ENCODE data around the gene CDH4.

CDH4 gene

GRCh38 chr20:61597996-61598395 is 345.9 kb downstream of the CDH4 start:
- Mint-ChIP-seq H3K36me3 (no peaks in the 10 kb centered on the region), H3K4me1 (no peaks in the 10 kb centered on the region), H3K27me3 (no peaks in the 10 kb centered on the region), H3K4me3 (no peak overlapping the region), H3K27ac (no peak overlapping the region), H3K9me3 (peaks cover 5% of the 10 kb centered on the region)

DNA sequence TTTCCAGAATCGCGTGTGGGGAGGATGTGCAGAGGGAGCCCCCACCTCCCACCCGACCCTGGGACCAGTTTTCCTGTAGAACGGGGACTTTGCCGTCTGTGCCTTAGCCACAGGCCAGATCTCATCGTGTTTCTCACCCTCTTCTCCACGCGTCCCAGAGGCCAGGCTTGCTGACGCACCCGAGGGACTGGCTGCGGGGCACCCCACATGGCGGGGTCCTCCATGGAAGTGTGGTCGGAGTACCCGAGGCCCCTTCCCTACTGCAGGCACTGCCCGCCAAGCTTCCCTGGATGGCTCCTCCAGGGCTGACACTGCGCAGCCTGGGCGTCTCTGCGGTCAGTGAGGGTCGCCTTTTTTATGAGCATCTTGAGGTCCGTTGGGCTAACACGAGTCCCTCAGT is 346.5 kb downstream of the CDH4 start:
- H3K9me3 Mint-ChIP-seq: peaks cover 5% of the 10 kb centered on the region
- H3K4me1 Mint-ChIP-seq: no peaks in the 10 kb centered on the region

DNA sequence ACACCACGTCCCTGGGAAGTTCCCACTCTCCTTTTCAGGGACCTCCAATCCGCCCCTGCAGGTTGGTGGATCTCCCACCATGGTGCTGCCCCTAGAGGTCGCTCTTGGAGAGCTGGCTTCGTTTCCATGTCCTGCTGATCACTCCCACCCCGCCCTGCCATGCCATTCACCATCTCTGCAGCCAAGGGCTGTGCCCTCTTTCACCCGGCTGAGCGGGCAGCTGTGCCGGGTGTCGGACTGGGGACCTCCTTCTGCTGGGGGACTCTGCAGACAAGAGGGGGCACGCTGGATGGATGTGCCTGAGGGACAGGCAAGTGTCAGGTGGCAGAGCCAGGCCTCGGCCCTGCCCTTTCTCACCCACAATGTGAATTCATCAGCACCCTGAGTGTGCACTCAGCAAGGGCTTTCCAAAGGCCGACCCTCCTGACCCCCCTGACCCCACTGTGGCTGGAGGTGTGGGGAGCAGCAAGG is 347.0 kb downstream of the CDH4 start:
- H3K36me3 Mint-ChIP-seq: no peaks in the 10 kb centered on the region
- no peak overlapping the region for H3K4me3 Mint-ChIP-seq
- H3K4me1 Mint-ChIP-seq: no peaks in the 10 kb centered on the region
- peaks cover 5% of the 10 kb centered on the region for H3K9me3 Mint-ChIP-seq
- no peak overlapping the region for H3K27ac Mint-ChIP-seq
- no peaks in the 10 kb centered on the region for H3K27me3 Mint-ChIP-seq

More for the DNA sequence above, 346.5 kb downstream of the CDH4 start:
- no peaks in the 10 kb centered on the region for H3K27me3 Mint-ChIP-seq
- no peaks in the 10 kb centered on the region for H3K36me3 Mint-ChIP-seq
- H3K4me3 Mint-ChIP-seq: no peak overlapping the region
- H3K27ac Mint-ChIP-seq: no peak overlapping the region

- Mint-ChIP-seq H3K4me1 (no peaks in the 10 kb centered on the region), H3K36me3 (no peaks in the 10 kb centered on the region), H3K27ac (no peak overlapping the region), H3K4me3 (no peak overlapping the region), H3K27me3 (no peaks in the 10 kb centered on the region), H3K9me3 (peaks cover 5% of the 10 kb centered on the region)
Measured at GRCh38 chr20:61599541-61599992, 347.5 kb downstream of the CDH4 start.

- Mint-ChIP-seq H3K27me3 (no peaks in the 10 kb centered on the region), H3K4me3 (no peak overlapping the region), H3K27ac (no peak overlapping the region), H3K36me3 (no peaks in the 10 kb centered on the region), H3K9me3 (peaks cover 5% of the 10 kb centered on the region), H3K4me1 (no peaks in the 10 kb centered on the region)
Measured at GRCh38 chr20:61600016-61600415, 348.0 kb downstream of the CDH4 start.

GRCh38 chr20:61601361-61601760 is 349.3 kb downstream of the CDH4 start:
- no peaks in the 10 kb centered on the region for H3K36me3 Mint-ChIP-seq
- no peaks in the 10 kb centered on the region for H3K27me3 Mint-ChIP-seq
- no peak overlapping the region for H3K4me3 Mint-ChIP-seq
- H3K27ac Mint-ChIP-seq: no peak overlapping the region
- H3K9me3 Mint-ChIP-seq: peaks cover 5% of the 10 kb centered on the region
- H3K4me1 Mint-ChIP-seq: no peaks in the 10 kb centered on the region

GRCh38 chr20:61601853-61602252 is 349.8 kb downstream of the CDH4 start:
- peaks cover 2% of the 10 kb centered on the region for H3K9me3 Mint-ChIP-seq
- H3K4me1 Mint-ChIP-seq: no peaks in the 10 kb centered on the region
- no peak overlapping the region for H3K4me3 Mint-ChIP-seq
- no peaks in the 10 kb centered on the region for H3K36me3 Mint-ChIP-seq
- no peak overlapping the region for H3K27ac Mint-ChIP-seq
- H3K27me3 Mint-ChIP-seq: no peaks in the 10 kb centered on the region

- Mint-ChIP-seq H3K4me3 (no peak overlapping the region), H3K4me1 (no peaks in the 10 kb centered on the region), H3K27me3 (no peaks in the 10 kb centered on the region), H3K27ac (no peak overlapping the region), H3K36me3 (no peaks in the 10 kb centered on the region), H3K9me3 (no peaks in the 10 kb centered on the region)
Measured at GRCh38 chr20:61603715-61604114, 351.7 kb downstream of the CDH4 start.

DNA sequence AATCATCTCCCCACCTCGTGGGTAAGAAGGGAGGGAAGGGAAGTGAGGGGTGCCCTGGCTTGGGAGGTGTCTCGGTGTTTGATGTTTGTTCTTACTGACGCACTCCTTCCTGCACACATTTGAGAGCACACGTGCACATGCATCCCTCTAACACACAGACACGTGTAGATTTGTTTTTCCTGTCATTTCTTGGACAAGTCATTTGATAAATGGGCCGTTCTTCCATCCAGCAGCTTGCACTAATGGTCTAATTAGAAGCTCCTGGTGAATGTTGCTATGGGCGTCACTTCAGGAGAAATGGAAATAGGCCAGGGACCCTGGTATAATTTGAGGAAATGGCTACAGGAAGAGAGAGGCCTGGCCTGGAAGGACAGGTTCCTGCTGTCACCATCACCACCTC is 352.5 kb downstream of the CDH4 start:
- H3K27me3 Mint-ChIP-seq: no peaks in the 10 kb centered on the region
- no peak overlapping the region for H3K27ac Mint-ChIP-seq
- no peak overlapping the region for H3K4me3 Mint-ChIP-seq
- H3K4me1 Mint-ChIP-seq: no peaks in the 10 kb centered on the region
- H3K9me3 Mint-ChIP-seq: no peaks in the 10 kb centered on the region
- no peaks in the 10 kb centered on the region for H3K36me3 Mint-ChIP-seq

GRCh38 chr20:61605283-61605682 is 353.2 kb downstream of the CDH4 start:
- no peaks in the 10 kb centered on the region for H3K4me1 Mint-ChIP-seq
- H3K9me3 Mint-ChIP-seq: no peaks in the 10 kb centered on the region

GRCh38 chr20:61605862-61606557 is 353.9 kb downstream of the CDH4 start:
- Mint-ChIP-seq H3K4me3 (no peak overlapping the region), H3K27ac (no peak overlapping the region), H3K9me3 (no peaks in the 10 kb centered on the region), H3K27me3 (no peaks in the 10 kb centered on the region), H3K4me1 (no peaks in the 10 kb centered on the region), H3K36me3 (no peaks in the 10 kb centered on the region)

More at GRCh38 chr20:61605283-61605682, 353.2 kb downstream of the CDH4 start:
- no peak overlapping the region for H3K4me3 Mint-ChIP-seq
- H3K27me3 Mint-ChIP-seq: no peaks in the 10 kb centered on the region
- no peaks in the 10 kb centered on the region for H3K36me3 Mint-ChIP-seq
- H3K27ac Mint-ChIP-seq: no peak overlapping the region

- Mint-ChIP-seq H3K27ac (no peak overlapping the region), H3K4me1 (no peaks in the 10 kb centered on the region), H3K4me3 (no peak overlapping the region), H3K27me3 (no peaks in the 10 kb centered on the region), H3K36me3 (no peaks in the 10 kb centered on the region), H3K9me3 (no peaks in the 10 kb centered on the region)
Measured at GRCh38 chr20:61608275-61609085, 356.4 kb downstream of the CDH4 start.

DNA sequence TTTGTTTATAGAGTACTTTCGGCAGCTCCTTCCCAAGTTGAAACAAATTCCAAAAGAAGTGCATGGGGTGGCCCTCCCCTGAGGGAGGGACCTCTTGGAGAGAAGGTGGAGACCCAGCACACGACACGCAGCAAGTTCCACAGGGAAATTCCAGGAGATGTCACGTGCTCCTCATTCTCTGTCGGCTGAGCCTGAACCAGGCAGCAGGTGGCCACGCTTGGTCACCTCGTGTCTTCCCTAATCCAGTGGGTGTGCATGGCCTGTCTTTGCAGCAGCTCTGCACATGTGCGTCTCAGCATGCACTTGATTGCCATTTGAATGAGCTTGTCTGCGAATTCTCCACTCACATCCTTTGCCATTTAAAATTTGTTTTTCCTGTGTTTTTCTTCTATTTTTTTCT is 357.4 kb downstream of the CDH4 start:
- no peaks in the 10 kb centered on the region for H3K4me1 Mint-ChIP-seq
- no peaks in the 10 kb centered on the region for H3K36me3 Mint-ChIP-seq
- H3K4me3 Mint-ChIP-seq: no peak overlapping the region
- H3K9me3 Mint-ChIP-seq: no peaks in the 10 kb centered on the region
- no peaks in the 10 kb centered on the region for H3K27me3 Mint-ChIP-seq
- H3K27ac Mint-ChIP-seq: no peak overlapping the region

- no peaks in the 10 kb centered on the region for H3K36me3 Mint-ChIP-seq
- H3K4me1 Mint-ChIP-seq: no peaks in the 10 kb centered on the region
- no peak overlapping the region for H3K4me3 Mint-ChIP-seq
- H3K27me3 Mint-ChIP-seq: no peaks in the 10 kb centered on the region
- no peak overlapping the region for H3K27ac Mint-ChIP-seq
- no peaks in the 10 kb centered on the region for H3K9me3 Mint-ChIP-seq
Measured at GRCh38 chr20:61611401-61612180, 359.5 kb downstream of the CDH4 start.

DNA sequence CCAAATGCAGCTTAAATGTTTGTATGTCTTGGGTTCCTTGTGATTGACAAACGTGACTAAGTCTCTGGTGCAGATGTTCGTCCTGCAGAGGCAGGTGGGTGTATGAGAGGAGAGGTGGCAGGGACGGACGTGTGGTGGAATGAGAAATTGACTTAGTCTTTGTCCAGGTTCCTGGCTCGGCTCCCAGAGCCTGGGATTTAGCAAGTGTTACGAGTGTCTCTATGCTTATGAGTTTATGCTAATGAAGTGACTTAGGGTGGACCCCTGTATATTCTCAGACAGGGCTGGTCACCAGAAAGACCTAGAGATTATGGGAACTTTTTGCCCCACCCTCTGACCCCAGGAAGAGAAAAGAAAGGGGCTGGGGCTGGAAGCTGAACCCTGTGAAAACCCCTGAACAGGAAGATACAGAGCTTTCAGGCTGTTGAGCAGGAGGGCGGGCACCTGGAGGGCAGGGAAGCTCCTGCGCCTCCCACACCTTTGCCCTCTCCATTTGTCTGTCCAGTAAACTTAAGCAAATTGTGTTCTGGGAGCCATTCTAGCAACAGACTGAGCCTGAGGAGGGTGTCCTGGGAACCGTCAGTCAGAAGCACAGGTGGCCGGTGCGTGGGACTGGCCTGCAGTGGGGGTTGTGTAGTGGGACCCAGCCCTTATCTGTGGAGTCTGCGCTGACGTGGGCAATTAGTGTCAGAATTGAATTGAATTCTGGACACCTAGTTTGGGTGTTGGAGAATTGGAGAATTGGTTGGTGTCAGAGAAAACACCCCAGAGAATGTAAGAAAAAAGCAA is 362.1 kb downstream of the CDH4 start:
- H3K9me3 Mint-ChIP-seq: no peaks in the 10 kb centered on the region
- H3K27ac Mint-ChIP-seq: no peak overlapping the region
- H3K36me3 Mint-ChIP-seq: peaks cover 1% of the 10 kb centered on the region
- no peak overlapping the region for H3K4me3 Mint-ChIP-seq
- H3K4me1 Mint-ChIP-seq: no peaks in the 10 kb centered on the region
- no peaks in the 10 kb centered on the region for H3K27me3 Mint-ChIP-seq
